ENCODE data around the gene CRYBG2. TPM values are rescaled to one million over a fixed set of nuclear protein-coding genes. Genes with fewer than 3 reads are reported as not detected.

CRYBG2 gene
- polyA plus RNA-seq, 1 donor (not counting 4 experiments of a cell fraction or from before 2014, with no cell fraction given) = 7.9 TPM

DNA sequence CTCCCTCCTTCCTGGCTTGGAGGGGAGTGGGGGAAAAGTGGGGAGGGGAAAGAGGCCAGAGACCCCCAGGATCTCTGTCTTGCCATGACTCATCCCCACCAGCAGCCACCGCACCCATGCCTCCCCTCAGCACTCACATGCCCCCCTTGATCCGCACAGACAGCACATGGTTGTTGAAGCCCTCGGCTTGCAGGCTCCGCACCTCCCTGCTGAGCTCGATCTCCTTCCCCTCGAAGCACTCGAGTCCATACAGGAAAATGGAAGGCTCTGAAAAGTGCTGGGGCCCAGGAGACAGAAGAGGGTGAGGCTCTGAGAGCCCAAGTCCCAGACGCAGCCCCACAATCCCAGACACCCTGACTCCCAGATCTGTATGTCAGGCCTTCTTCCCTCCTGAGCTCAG is 25.3 kb downstream of the CRYBG2 start:
- Histone ChIP-seq H3K4me2 (ENCODE audit: control insufficient read depth, extremely low read depth, insufficient read depth, low read depth, low read length) (no peak overlapping the region), H3K9ac (ENCODE audit: control insufficient read depth, extremely low read depth, insufficient read depth, low read length) (no peak overlapping the region), H3K79me2 (ENCODE audit: control insufficient read depth, insufficient read depth, low read length) (no peaks in the 10 kb centered on the region), H3K9me1 (ENCODE audit: control insufficient read depth, extremely low read depth, insufficient read depth, low read length) (no peaks in the 10 kb centered on the region), H2AFZ (ENCODE audit: control insufficient read depth, low read length) (no peak overlapping the region), H4K20me1 (ENCODE audit: control insufficient read depth, extremely low read depth, insufficient read depth, low read length) (no peaks in the 10 kb centered on the region), H3K27me3 (ENCODE audit: control insufficient read depth, extremely low read depth, insufficient read depth, low read length) (no peaks in the 10 kb centered on the region), H3K4me1 (ENCODE audit: control insufficient read depth, extremely low read depth, insufficient read depth, low read length) (peaks cover 17% of the 10 kb centered on the region), H3K9me3 (ENCODE audit: control insufficient read depth, low read depth, low read length) (no peaks in the 10 kb centered on the region), H3K4me3 (ENCODE audit: control insufficient read depth in 2 of 3, extremely low read depth in 1 of 3, insufficient read depth in 2 of 3, low read depth in 1 of 3, low read length in 3 of 3) (no peak overlapping the region), H3K36me3 (ENCODE audit: control insufficient read depth in 2 of 2, extremely low read depth in 1 of 2, insufficient read depth in 2 of 2, low read length in 2 of 2) (peaks cover 0 to 18% of the 10 kb centered on the region in 2 experiments), H3K27ac (ENCODE audit: control insufficient read depth, insufficient read depth, low read length) (no peak overlapping the region)
- dilution Hi-C loops (cut with MboI; ENCODE audit: extremely low pct_ligation_motif_present, low sequenced_read_pairs) = no loop called here
- no peak for DNase-seq (ENCODE audit: low read depth, low spot score)
- no peak for FAIRE-seq
- TF ChIP-seq, protein P1, sequence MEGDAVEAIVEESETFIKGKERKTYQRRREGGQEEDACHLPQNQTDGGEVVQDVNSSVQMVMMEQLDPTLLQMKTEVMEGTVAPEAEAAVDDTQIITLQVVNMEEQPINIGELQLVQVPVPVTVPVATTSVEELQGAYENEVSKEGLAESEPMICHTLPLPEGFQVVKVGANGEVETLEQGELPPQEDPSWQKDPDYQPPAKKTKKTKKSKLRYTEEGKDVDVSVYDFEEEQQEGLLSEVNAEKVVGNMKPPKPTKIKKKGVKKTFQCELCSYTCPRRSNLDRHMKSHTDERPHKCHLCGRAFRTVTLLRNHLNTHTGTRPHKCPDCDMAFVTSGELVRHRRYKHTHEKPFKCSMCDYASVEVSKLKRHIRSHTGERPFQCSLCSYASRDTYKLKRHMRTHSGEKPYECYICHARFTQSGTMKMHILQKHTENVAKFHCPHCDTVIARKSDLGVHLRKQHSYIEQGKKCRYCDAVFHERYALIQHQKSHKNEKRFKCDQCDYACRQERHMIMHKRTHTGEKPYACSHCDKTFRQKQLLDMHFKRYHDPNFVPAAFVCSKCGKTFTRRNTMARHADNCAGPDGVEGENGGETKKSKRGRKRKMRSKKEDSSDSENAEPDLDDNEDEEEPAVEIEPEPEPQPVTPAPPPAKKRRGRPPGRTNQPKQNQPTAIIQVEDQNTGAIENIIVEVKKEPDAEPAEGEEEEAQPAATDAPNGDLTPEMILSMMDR (optimal IDR thresholded peaks at IDR 0.05 in 1 of 3, IDR thresholded peaks at IDR 0.05 in 1 of 3, conservative IDR thresholded peaks at IDR 0.05 in 1 of 3; ENCODE audit: extremely low read depth in 1 of 3, insufficient read depth in 2 of 3, low read length in 3 of 3) = no peak
- TF ChIP-seq EZH2 (IDR thresholded peaks at IDR 0.05; ENCODE audit: low read length) = no peak

DNA sequence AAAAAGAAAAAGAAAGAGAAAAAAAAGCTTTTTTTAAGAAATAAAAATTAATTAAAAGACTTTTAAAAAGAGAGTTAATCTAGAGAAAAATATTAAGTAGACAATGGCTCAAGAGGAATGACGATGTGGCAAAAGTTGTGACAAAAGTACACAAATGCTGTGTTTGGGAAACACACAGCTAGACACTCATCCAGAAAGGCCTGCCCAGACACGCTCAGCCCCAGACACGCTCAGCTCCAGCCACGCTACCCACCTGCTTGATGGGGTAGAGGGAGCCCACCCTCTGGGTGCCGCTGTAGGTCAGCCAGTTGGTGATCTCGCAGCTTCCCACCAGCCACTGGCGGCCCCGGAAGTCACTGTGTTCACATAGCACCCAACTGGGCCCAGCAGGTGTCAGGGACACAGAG is 26.0 kb downstream of the CRYBG2 start:
- FAIRE-seq (no peak), DNase-seq (ENCODE audit: low read depth, low spot score) (no peak)
- H3K27me3 ChIP-seq (ENCODE audit: control insufficient read depth, extremely low read depth, insufficient read depth, low read length) = no peaks in the 10 kb centered on the region
- H3K9ac ChIP-seq (ENCODE audit: control insufficient read depth, extremely low read depth, insufficient read depth, low read length) = no peak overlapping the region
- H3K4me2 ChIP-seq (ENCODE audit: control insufficient read depth, extremely low read depth, insufficient read depth, low read depth, low read length) = no peak overlapping the region
- no peaks in the 10 kb centered on the region for H4K20me1 ChIP-seq (ENCODE audit: control insufficient read depth, extremely low read depth, insufficient read depth, low read length)
- no peak for TF ChIP-seq EZH2 (IDR thresholded peaks at IDR 0.05; ENCODE audit: low read length)
- H3K9me1 ChIP-seq (ENCODE audit: control insufficient read depth, extremely low read depth, insufficient read depth, low read length) = no peaks in the 10 kb centered on the region
- no peaks in the 10 kb centered on the region for H3K79me2 ChIP-seq (ENCODE audit: control insufficient read depth, insufficient read depth, low read length)
- peaks cover 17% of the 10 kb centered on the region for H3K4me1 ChIP-seq (ENCODE audit: control insufficient read depth, extremely low read depth, insufficient read depth, low read length)
- dilution Hi-C loops (cut with MboI; ENCODE audit: extremely low pct_ligation_motif_present, low sequenced_read_pairs) = no loop called here
- H2AFZ ChIP-seq (ENCODE audit: control insufficient read depth, low read length) = no peak overlapping the region
- no peaks in the 10 kb centered on the region for H3K9me3 ChIP-seq (ENCODE audit: control insufficient read depth, low read depth, low read length)
- peaks cover 0 to 18% of the 10 kb centered on the region in 2 experiments for H3K36me3 ChIP-seq (ENCODE audit: control insufficient read depth in 2 of 2, extremely low read depth in 1 of 2, insufficient read depth in 2 of 2, low read length in 2 of 2)
- H3K27ac ChIP-seq (ENCODE audit: control insufficient read depth, insufficient read depth, low read length) = no peak overlapping the region
- H3K4me3 ChIP-seq (ENCODE audit: control insufficient read depth in 2 of 3, extremely low read depth in 1 of 3, insufficient read depth in 2 of 3, low read depth in 1 of 3, low read length in 3 of 3) = no peak overlapping the region

DNA sequence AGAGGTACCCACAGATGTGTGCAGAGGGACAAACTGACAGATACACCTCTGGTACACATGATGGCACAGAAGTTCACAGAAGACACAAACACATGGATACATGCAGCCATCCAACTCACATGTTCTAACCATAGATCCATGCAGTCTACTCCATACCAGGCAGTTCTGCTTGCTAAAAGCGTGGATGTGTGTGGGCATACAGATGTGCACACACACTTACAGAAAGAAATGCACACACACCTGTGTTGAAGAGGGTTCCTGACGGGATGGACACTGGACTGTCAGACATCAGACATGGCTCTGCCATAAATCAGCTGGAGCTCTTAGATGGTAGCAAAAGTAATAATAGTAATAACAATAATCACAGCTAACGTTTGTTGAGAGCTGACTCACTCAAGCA is 29.4 kb downstream of the CRYBG2 start:
- peaks cover 0 to 24% of the 10 kb centered on the region in 2 experiments for H3K36me3 ChIP-seq (ENCODE audit: control insufficient read depth in 2 of 2, extremely low read depth in 1 of 2, insufficient read depth in 2 of 2, low read length in 2 of 2)
- H3K9me3 ChIP-seq (ENCODE audit: control insufficient read depth, low read depth, low read length) = no peaks in the 10 kb centered on the region
- FAIRE-seq = no peak
- no peak overlapping the region for H2AFZ ChIP-seq (ENCODE audit: control insufficient read depth, low read length)
- H3K4me2 ChIP-seq (ENCODE audit: control insufficient read depth, extremely low read depth, insufficient read depth, low read depth, low read length) = no peak overlapping the region
- peaks cover 11% of the 10 kb centered on the region for H3K4me1 ChIP-seq (ENCODE audit: control insufficient read depth, extremely low read depth, insufficient read depth, low read length)
- no peaks in the 10 kb centered on the region for H3K27me3 ChIP-seq (ENCODE audit: control insufficient read depth, extremely low read depth, insufficient read depth, low read length)
- no peak for DNase-seq (ENCODE audit: low read depth, low spot score)
- no peak overlapping the region for H3K4me3 ChIP-seq (ENCODE audit: control insufficient read depth in 2 of 3, extremely low read depth in 1 of 3, insufficient read depth in 2 of 3, low read depth in 1 of 3, low read length in 3 of 3)
- dilution Hi-C loops (cut with MboI; ENCODE audit: extremely low pct_ligation_motif_present, low sequenced_read_pairs) = no loop called here
- no peak overlapping the region for H3K9ac ChIP-seq (ENCODE audit: control insufficient read depth, extremely low read depth, insufficient read depth, low read length)
- no peaks in the 10 kb centered on the region for H4K20me1 ChIP-seq (ENCODE audit: control insufficient read depth, extremely low read depth, insufficient read depth, low read length)
- TF ChIP-seq, protein P1 (optimal IDR thresholded peaks at IDR 0.05 in 1 of 3, IDR thresholded peaks at IDR 0.05 in 1 of 3, conservative IDR thresholded peaks at IDR 0.05 in 1 of 3; ENCODE audit: extremely low read depth in 1 of 3, insufficient read depth in 2 of 3, low read length in 3 of 3) = no peak
- no peak for TF ChIP-seq EZH2 (IDR thresholded peaks at IDR 0.05; ENCODE audit: low read length)
- H3K9me1 ChIP-seq (ENCODE audit: control insufficient read depth, extremely low read depth, insufficient read depth, low read length) = no peaks in the 10 kb centered on the region
- no peaks in the 10 kb centered on the region for H3K79me2 ChIP-seq (ENCODE audit: control insufficient read depth, insufficient read depth, low read length)
- H3K27ac ChIP-seq (ENCODE audit: control insufficient read depth, insufficient read depth, low read length) = no peak overlapping the region
